CD4-positive, alpha-beta T cell (primary cell): Measurements from ENCODE around the gene LY6G5C. TPM values are rescaled to one million over a fixed set of nuclear protein-coding genes. Genes with fewer than 3 reads are reported as not detected.

Experiments used
- ATAC-seq: fragments of 200-7000 bp; cut with Tn5 transposase; one replicate; pipeline ENCODE4 v1.10.0; 2022; ENCODE audit warnings: mild to moderate bottlenecking; ENCODE audit not compliant: poor library complexity
- CTCF ChIA-PET: fragments of 350-600 bp; sonication (Branson Sonifier 250); formaldehyde crosslinking; loops from one replicate; lab custom pipeline; 2021; ENCODE audit warnings: antibody characterized with exemption, inconsistent platforms; lab: Charles Lee
- POLR2A ChIA-PET: fragments of 350-600 bp; sonication (Branson Sonifier 250); formaldehyde crosslinking; loops from one replicate; lab custom pipeline; 2021; ENCODE audit warnings: antibody characterized with exemption, inconsistent platforms; lab: Charles Lee
- DNase-seq, 14 experiments: peaks; one replicate each; pipeline ENCODE4 v3.0.0-alpha.2; 2013 to 2020; ENCODE audit warnings: mixed read lengths in 2 of 14
- H3K27ac ChIP-seq, 2 donors: one replicate each; pipeline versions ENCODE4 v1.5.1 to v1.7.0; 2013; ENCODE audit warnings: low read length in 2 of 2, low read depth in 1 of 2, mild to moderate bottlenecking in 1 of 2
- H3K27me3 ChIP-seq, 2 experiments: 1 replicate in 1 of 2; 2 replicates in 1 of 2; pipeline versions ENCODE4 v1.6.1 to v1.7.0; 2013; ENCODE audit warnings: low read length in 2 of 2, control low read depth in 1 of 2, mild to moderate bottlenecking in 1 of 2, moderate library complexity in 1 of 2; ENCODE audit not compliant: insufficient read depth in 2 of 2, control insufficient read depth in 1 of 2
- H3K36me3 ChIP-seq: one replicate; pipeline ENCODE4 v1.6.1; 2013; ENCODE audit warnings: low read length, control low read depth; ENCODE audit not compliant: insufficient read depth
- H3K4me1 ChIP-seq: one replicate; pipeline ENCODE4 v1.6.1; 2013; ENCODE audit warnings: low read length, control low read depth; ENCODE audit not compliant: insufficient read depth
- H3K4me3 ChIP-seq: one replicate; pipeline ENCODE4 v1.5.1; 2013; ENCODE audit warnings: mild to moderate bottlenecking, low read length, moderate library complexity
- H3K9me3 ChIP-seq, 2 experiments: 1 replicate in 1 of 2; 2 replicates in 1 of 2; pipeline versions ENCODE4 v1.6.1 to v1.7.0; 2013; ENCODE audit warnings: low read length in 2 of 2, mild to moderate bottlenecking in 2 of 2, control low read depth in 1 of 2, moderate library complexity in 1 of 2; ENCODE audit not compliant: control insufficient read depth in 1 of 2, insufficient read depth in 1 of 2
- H3K27ac Mint-ChIP-seq: one replicate; pipeline ENCODE4 v1.8.0; 2020; ENCODE audit warnings: mixed read lengths
- H3K27me3 Mint-ChIP-seq: one replicate; pipeline ENCODE4 v1.8.0; 2021; ENCODE audit warnings: mixed read lengths
- H3K36me3 Mint-ChIP-seq: one replicate; pipeline ENCODE4 v1.8.0; 2021; ENCODE audit warnings: low read depth, mixed read lengths
- H3K4me1 Mint-ChIP-seq: one replicate; pipeline ENCODE4 v1.8.0; 2021; ENCODE audit warnings: low read depth, mixed read lengths
- H3K4me3 Mint-ChIP-seq: one replicate; pipeline ENCODE4 v1.8.0; 2020; ENCODE audit warnings: mild to moderate bottlenecking, mixed read lengths
- H3K9me3 Mint-ChIP-seq: one replicate; pipeline ENCODE4 v1.8.0; 2020; ENCODE audit warnings: mixed read lengths
- intact Hi-C, 2 experiments: fragments of 100-400 bp; cut with DNase I in 1 of 2; cut with micrococcal nuclease in 1 of 2; formaldehyde crosslinking; loops; one replicate each; pipeline versions ENCODE4 v1.15.1 to v1.9.0; 2023 to 2025; cut with DNase I, micrococcal nuclease
- total RNA-seq, 174 experiments: library from RNA in 2 of 174; stranded (reverse) in 2 of 174; gene quantifications; one replicate each; pipeline ENCODE4 v1.2.3 and lab custom pipeline; 2021 to 2026
- TF ChIP-seq, protein P1 (sequence below): fragments of 200-600 bp; IDR thresholded peaks from one replicate; pipeline ENCODE4 v1.8.0; 2022; ENCODE audit warnings: antibody characterized with exemption, mild to moderate bottlenecking

The LY6G5C gene
- total RNA-seq, 2 experiments from 2014 or later = 0.49 to 0.67 TPM

DNA sequence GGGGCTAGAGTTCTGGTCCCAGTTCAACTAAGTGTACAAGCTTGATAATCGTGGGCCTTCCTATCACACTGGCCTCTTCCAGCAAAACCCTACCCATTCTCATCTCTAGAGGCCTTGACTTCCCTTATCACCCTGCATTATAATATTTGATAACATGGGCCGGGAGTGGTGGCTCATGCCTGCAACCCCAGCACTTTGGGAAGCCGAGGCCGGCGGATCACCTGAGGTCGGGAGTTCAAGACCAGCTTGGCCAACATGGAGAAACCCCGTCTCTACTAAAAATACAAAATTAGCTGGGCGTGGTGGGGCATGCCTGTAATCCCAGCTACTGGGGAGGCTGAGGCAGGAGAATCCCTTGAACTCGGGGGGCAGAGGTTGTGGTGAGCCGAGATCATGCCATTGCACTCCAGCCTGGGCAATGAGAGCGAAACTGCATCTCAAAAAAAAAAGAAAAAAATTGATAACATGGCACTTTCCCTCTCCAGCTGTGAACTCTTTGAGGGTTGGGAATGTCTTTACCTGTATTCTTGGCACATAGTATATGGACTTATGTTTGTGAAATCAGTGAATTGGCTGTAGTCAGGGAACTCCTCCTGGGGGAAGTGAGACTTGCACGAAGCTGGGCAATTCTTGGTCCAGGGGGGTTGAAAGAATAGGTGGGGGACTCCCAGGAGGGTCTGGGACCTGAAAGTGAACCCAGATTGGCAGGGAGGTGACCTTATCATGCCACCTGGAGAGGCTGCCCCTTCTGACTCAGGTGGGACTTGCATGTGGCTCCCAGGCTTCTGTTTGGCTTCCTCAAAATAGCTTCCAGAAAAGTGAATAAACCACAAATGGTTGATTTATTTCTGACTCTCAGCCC lies 19.4 kb downstream of the LY6G5C start:
- DNase-seq (peak in 1 of 14 experiments; percentile 25), ATAC-seq (no peak)
- Mint-ChIP-seq H3K36me3 (peaks cover 70% of the 10 kb centered on the region), H3K4me1 (peaks cover 72% of the 10 kb centered on the region), H3K27me3 (no peaks in the 10 kb centered on the region), H3K4me3 (peak overlapping the region; percentile 95), H3K9me3 (no peaks in the 10 kb centered on the region), H3K27ac (peak overlapping the region; percentile 94)
- ChIA-PET POLR2A (interaction anchor here (0.7 to 7.9 kb wide), 14 partner anchors 8 to 201 kb away, joined by 3 to 250 read pairs (median 5); partner anchors contain the start of genes ABHD16A, APOM, ATP6V1G2 and BAG6), CTCF (interaction anchor here (0.8 to 2.7 kb wide), 2 partner anchors 9 to 201 kb away, joined by 3 to 9 read pairs; partner anchors contain the start of genes BAG6 and NEU1)
- TF ChIP-seq, protein P1, sequence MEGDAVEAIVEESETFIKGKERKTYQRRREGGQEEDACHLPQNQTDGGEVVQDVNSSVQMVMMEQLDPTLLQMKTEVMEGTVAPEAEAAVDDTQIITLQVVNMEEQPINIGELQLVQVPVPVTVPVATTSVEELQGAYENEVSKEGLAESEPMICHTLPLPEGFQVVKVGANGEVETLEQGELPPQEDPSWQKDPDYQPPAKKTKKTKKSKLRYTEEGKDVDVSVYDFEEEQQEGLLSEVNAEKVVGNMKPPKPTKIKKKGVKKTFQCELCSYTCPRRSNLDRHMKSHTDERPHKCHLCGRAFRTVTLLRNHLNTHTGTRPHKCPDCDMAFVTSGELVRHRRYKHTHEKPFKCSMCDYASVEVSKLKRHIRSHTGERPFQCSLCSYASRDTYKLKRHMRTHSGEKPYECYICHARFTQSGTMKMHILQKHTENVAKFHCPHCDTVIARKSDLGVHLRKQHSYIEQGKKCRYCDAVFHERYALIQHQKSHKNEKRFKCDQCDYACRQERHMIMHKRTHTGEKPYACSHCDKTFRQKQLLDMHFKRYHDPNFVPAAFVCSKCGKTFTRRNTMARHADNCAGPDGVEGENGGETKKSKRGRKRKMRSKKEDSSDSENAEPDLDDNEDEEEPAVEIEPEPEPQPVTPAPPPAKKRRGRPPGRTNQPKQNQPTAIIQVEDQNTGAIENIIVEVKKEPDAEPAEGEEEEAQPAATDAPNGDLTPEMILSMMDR = no peak
- intact Hi-C loops = loop anchor here in 1 of 2 experiments (2.0 to 10.0 kb wide), 4 partner anchors 41 to 1543 kb away; partner anchors contain the start of genes ABCF1, GPSM3, HSD17B8 and PBX2
- Histone ChIP-seq H3K27me3 (no peaks in the 10 kb centered on the region), H3K4me1 (peaks cover 74% of the 10 kb centered on the region), H3K27ac (peak overlapping the region; percentile 47 to 70), H3K9me3 (no peaks in the 10 kb centered on the region), H3K36me3 (peaks cover 45% of the 10 kb centered on the region), H3K4me3 (peak overlapping the region; percentile 80)

DNA sequence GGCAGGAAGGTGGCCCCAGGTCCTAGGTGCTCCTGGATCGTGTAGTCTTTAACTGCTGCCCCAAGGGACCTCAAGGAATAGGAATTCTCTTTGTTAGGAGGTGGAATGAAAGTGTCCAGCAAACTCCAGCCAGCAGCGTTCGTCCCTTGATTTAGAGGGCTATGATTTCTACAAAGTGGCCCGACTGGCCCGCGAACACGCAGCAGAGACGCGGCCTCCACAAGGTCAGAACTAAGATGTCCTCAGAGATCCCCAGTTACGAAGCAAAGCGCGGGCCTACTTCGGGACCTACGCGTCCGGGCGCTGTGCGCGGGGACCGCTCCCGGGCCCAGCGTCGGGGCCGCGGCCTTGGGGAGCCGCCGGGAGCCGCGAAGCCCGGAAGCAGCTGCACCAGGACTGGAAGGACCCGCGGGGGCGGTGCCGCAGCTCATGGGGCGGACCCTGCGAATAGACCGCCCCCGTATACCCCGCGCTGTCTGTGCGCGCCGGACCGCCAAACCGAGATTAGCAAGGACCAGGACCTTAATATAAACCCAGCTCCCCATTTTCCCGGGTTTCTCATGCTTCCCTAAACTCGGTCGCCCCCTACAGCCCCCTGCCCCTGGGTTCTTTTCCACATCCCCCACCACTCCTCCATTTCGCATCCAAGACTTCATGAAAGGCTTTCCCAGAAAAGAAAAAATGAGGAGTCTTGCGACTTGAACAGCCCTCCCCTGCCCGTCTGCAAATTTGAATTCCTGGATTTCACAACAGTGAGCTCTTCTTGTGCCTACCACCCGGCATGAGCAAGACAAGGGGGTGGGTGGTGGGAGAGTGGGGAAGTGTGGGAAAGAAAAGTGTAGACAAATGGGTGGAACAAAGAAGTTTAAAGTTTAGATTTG lies 20.2 kb downstream of the LY6G5C start, which contains the start of gene C6orf47:
C6orf47 (minus strand) TSS at position 398 of the 881 bp plus-strand sequence. CDS start 831 bp downstream, outside the sequence.
- no peaks in the 10 kb centered on the region for H3K9me3 Mint-ChIP-seq
- peak within 1 kb of the TSS; percentile 94 for H3K27ac Mint-ChIP-seq
- H3K36me3 Mint-ChIP-seq = peaks cover 67% of the 10 kb centered on the region

More for the DNA sequence above, 20.2 kb downstream of the LY6G5C start, which contains the start of gene C6orf47:
- ATAC-seq (peak; percentile 42), DNase-seq (peak; percentile 45 to 87 (median 74))
- intact Hi-C loops = loop anchor here (1.0 to 10.0 kb wide), 5 partner anchors 8 to 1544 kb away; partner anchors contain the start of genes BAG6 (in 2 of the 2), ABCF1 (in 1 of the 2), GPSM3 (in 1 of the 2) and HSD17B8 (in 1 of the 2)
- H3K4me3 ChIP-seq = peak within 1 kb of the TSS; percentile 80
- H3K36me3 ChIP-seq = peaks cover 48% of the 10 kb centered on the region
- H3K27me3 ChIP-seq = no peaks in the 10 kb centered on the region
- H3K9me3 ChIP-seq = no peaks in the 10 kb centered on the region
- POLR2A ChIA-PET = interaction anchor here (1.0 to 7.9 kb wide), 13 partner anchors 7 to 202 kb away, joined by 3 to 250 read pairs (median 5); partner anchors contain the start of genes ABHD16A, APOM, ATP6V1G2 and BAG6
- CTCF ChIA-PET = interaction anchor here (0.8 to 2.7 kb wide), 3 partner anchors 8 to 202 kb away, joined by 3 to 9 read pairs (median 3); partner anchors contain the start of genes BAG6 and NEU1
- peak within 1 kb of the TSS; percentile 70 to 71 for H3K27ac ChIP-seq
- peaks cover 73% of the 10 kb centered on the region for H3K4me1 ChIP-seq
- Mint-ChIP-seq H3K4me1 (peaks cover 73% of the 10 kb centered on the region), H3K27me3 (no peaks in the 10 kb centered on the region), H3K4me3 (peak within 1 kb of the TSS; percentile 95)
- TF ChIP-seq, protein P1 = no peak
